IMR-90 (cell line): ENCODE data around the gene HYAL1. TPM values are rescaled to one million over a fixed set of nuclear protein-coding genes. Genes with fewer than 3 reads are reported as not detected.

Experiments
- ATAC-seq: fragments of 200-7000 bp; cut with Tn5 transposase; 2 replicates; pipeline ENCODE4 v1.9.1; 2020; ENCODE audit warnings: low read depth, mild to moderate bottlenecking, moderate library complexity
- BruUV-seq: library from RNA; stranded (reverse); fragments of 400-500 nt; replicated peaks from 2 replicates; lab custom pipeline; 2021; lab: Mats Ljungman, UMichigan
- CTCF ChIA-PET: fragments of 300-600 bp; formaldehyde crosslinking; extraction: SDS; loops from one replicate; lab custom pipeline; 2021; ENCODE audit warnings: antibody characterized with exemption; lab: Yijun Ruan, JAX
- POLR2A ChIA-PET: fragments of 300-600 bp; sonication (Branson Sonifier 250); formaldehyde crosslinking; loops from one replicate; lab custom pipeline; 2022; ENCODE audit warnings: antibody characterized with exemption; ENCODE audit not compliant: unreplicated experiment; lab: Charles Lee
- DNase-seq: peaks from one replicate; pipeline ENCODE4 v3.0.0; 2013
- H2AFZ ChIP-seq: replicated peaks from 2 replicates; pipeline ENCODE3; 2013; ENCODE audit warnings: low read length, mild to moderate bottlenecking; ENCODE audit not compliant: poor library complexity
- H2AK5ac ChIP-seq: 2 replicates; pipeline ENCODE4 v1.6.1; 2013; ENCODE audit warnings: low read depth, low read length, inconsistent platforms
- H2AK9ac ChIP-seq: replicated peaks from 2 replicates; pipeline ENCODE3; 2013; ENCODE audit warnings: mild to moderate bottlenecking, low read depth, low read length, moderate library complexity; ENCODE audit not compliant: poor library complexity
- H2BK120ac ChIP-seq: 2 replicates; pipeline ENCODE4 v1.6.1; 2013; ENCODE audit warnings: low read depth, low read length, inconsistent platforms
- H2BK15ac ChIP-seq: 3 replicates; pipeline ENCODE4 v1.6.1; 2013; ENCODE audit warnings: low read depth, low read length, inconsistent platforms
- H2BK20ac ChIP-seq: 2 replicates; pipeline ENCODE4 v1.6.1; 2013; ENCODE audit warnings: low read depth, mild to moderate bottlenecking, inconsistent platforms, low read length, moderate library complexity
- H2BK5ac ChIP-seq: 2 replicates; pipeline ENCODE4 v1.6.1; 2013; ENCODE audit warnings: mild to moderate bottlenecking, low read depth, low read length, inconsistent platforms; ENCODE audit not compliant: poor library complexity, severe bottlenecking
- H3K14ac ChIP-seq: replicated peaks from 2 replicates; pipeline ENCODE4 v1.6.1; 2013; ENCODE audit warnings: low read depth, low read length, inconsistent platforms
- H3K18ac ChIP-seq: 2 replicates; pipeline ENCODE4 v1.6.1; 2013; ENCODE audit warnings: low read depth, low read length, control low read depth
- H3K23ac ChIP-seq: 2 replicates; pipeline ENCODE4 v1.6.1; 2013; ENCODE audit warnings: low read depth, low read length, inconsistent platforms
- H3K27ac ChIP-seq: 2 replicates; pipeline ENCODE4 v1.5.1; 2013; ENCODE audit warnings: mild to moderate bottlenecking, control low read depth, low read length; ENCODE audit not compliant: insufficient read depth
- H3K27me3 ChIP-seq: 2 replicates; pipeline ENCODE4 v1.6.1; 2013; ENCODE audit warnings: low read length; ENCODE audit not compliant: control insufficient read depth, insufficient read depth
- H3K36me3 ChIP-seq: 2 replicates; pipeline ENCODE4 v1.6.1; 2013; ENCODE audit warnings: low read length, mixed read lengths; ENCODE audit not compliant: control insufficient read depth, insufficient read depth
- H3K4ac ChIP-seq: 2 replicates; pipeline ENCODE4 v1.6.1; 2013; ENCODE audit warnings: low read depth, low read length, inconsistent platforms
- H3K4me1 ChIP-seq: 2 replicates; pipeline ENCODE4 v1.6.1; 2013; ENCODE audit warnings: low read length, mixed read lengths; ENCODE audit not compliant: control insufficient read depth, insufficient read depth
- H3K4me2 ChIP-seq: 2 replicates; pipeline ENCODE4 v1.6.1; 2013; ENCODE audit warnings: low read depth, mild to moderate bottlenecking, control low read depth, low read length, moderate library complexity
- H3K4me3 ChIP-seq: 2 replicates; pipeline ENCODE4 v1.5.1; 2013; ENCODE audit warnings: low read depth, mild to moderate bottlenecking, control low read depth, low read length, moderate library complexity; ENCODE audit not compliant: insufficient read depth
- H3K56ac ChIP-seq: 2 replicates; pipeline ENCODE4 v1.6.1; 2013; ENCODE audit warnings: low read length, inconsistent platforms; ENCODE audit not compliant: insufficient read depth; ENCODE audit errors: extremely low read depth
- H3K79me1 ChIP-seq, 2 experiments: 2 replicates each; pipeline ENCODE4 v1.6.1; 2013; ENCODE audit warnings: low read length in 2 of 2, inconsistent platforms in 1 of 2, low read depth in 1 of 2
- H3K9ac ChIP-seq: 2 replicates; pipeline ENCODE4 v1.6.1; 2013; ENCODE audit warnings: low read depth, low read length, control low read depth
- H3K9me1 ChIP-seq: 2 replicates; pipeline ENCODE4 v1.6.1; 2013; ENCODE audit warnings: low read length, inconsistent platforms; ENCODE audit not compliant: insufficient read depth
- H3K9me3 ChIP-seq: 2 replicates; pipeline ENCODE4 v1.6.1; 2013; ENCODE audit warnings: low read length; ENCODE audit not compliant: control insufficient read depth, insufficient read depth
- H4K20me1 ChIP-seq: 2 replicates; pipeline ENCODE4 v1.6.1; 2013; ENCODE audit warnings: low read length, inconsistent platforms; ENCODE audit not compliant: insufficient read depth
- H4K5ac ChIP-seq: 2 replicates; pipeline ENCODE4 v1.6.1; 2013; ENCODE audit warnings: mild to moderate bottlenecking, low read depth, low read length, control low read depth
- H4K8ac ChIP-seq, 2 experiments: 2 replicates each; pipeline ENCODE4 v1.6.1; 2013; ENCODE audit warnings: low read depth in 2 of 2, low read length in 2 of 2, control low read depth in 1 of 2, inconsistent platforms in 1 of 2
- H4K91ac ChIP-seq: 2 replicates; pipeline ENCODE4 v1.6.1; 2013; ENCODE audit warnings: low read depth, low read length, inconsistent platforms; ENCODE audit not compliant: insufficient read depth
- BHLHE40 ChIP-seq: fragments of 150-350 bp; IDR thresholded peaks from 2 replicates; pipeline ENCODE4 v1.6.1; 2016; ENCODE audit warnings: mild to moderate bottlenecking, low read depth, low read length
- CEBPB ChIP-seq: IDR thresholded peaks from 2 replicates; pipeline ENCODE4 v1.6.1; 2012; ENCODE audit warnings: low read depth, low read length, improper control_type of control experiment
- CHD1 ChIP-seq: IDR thresholded peaks from 2 replicates; pipeline ENCODE4 v1.6.1; 2012; ENCODE audit warnings: low read depth, low read length, improper control_type of control experiment
- CTCF ChIP-seq: conservative IDR thresholded peaks from 2 replicates; pipeline ENCODE4 v1.5.1; 2012; ENCODE audit warnings: mild to moderate bottlenecking, low read depth, low read length, improper control_type of control experiment
- ELK1 ChIP-seq: fragments of 150-350 bp; IDR thresholded peaks from 2 replicates; pipeline ENCODE4 v1.6.1; 2016; ENCODE audit warnings: low read depth, mild to moderate bottlenecking, low read length, moderate library complexity, borderline replicate concordance
- FOS ChIP-seq: fragments of 150-350 bp; IDR thresholded peaks from 2 replicates; pipeline ENCODE4 v1.6.1; 2016; ENCODE audit warnings: low read depth, low read length
- MAFK ChIP-seq: IDR thresholded peaks from 2 replicates; pipeline ENCODE4 v1.6.1; 2012; ENCODE audit warnings: low read depth, low read length, improper control_type of control experiment
- MAZ ChIP-seq: IDR thresholded peaks from 2 replicates; pipeline ENCODE4 v1.6.1; 2012; ENCODE audit warnings: low read depth, mild to moderate bottlenecking, low read length, improper control_type of control experiment, moderate library complexity, borderline replicate concordance
- MXI1 ChIP-seq: IDR thresholded peaks from 2 replicates; pipeline ENCODE4 v1.6.1; 2012; ENCODE audit warnings: low read depth, mild to moderate bottlenecking, low read length, moderate library complexity, borderline replicate concordance
- NFE2L2 ChIP-seq: fragments of 150-350 bp; IDR thresholded peaks from 2 replicates; pipeline ENCODE4 v1.6.1; 2016; ENCODE audit warnings: low read depth, mild to moderate bottlenecking, low read length
- POLR2A ChIP-seq: IDR thresholded peaks from 2 replicates; pipeline ENCODE4 v1.6.1; 2012; ENCODE audit warnings: mild to moderate bottlenecking, low read depth, low read length
- RAD21 ChIP-seq: IDR thresholded peaks from 2 replicates; pipeline ENCODE4 v1.6.1; 2012; ENCODE audit warnings: low read length, improper control_type of control experiment
- RCOR1 ChIP-seq: IDR thresholded peaks from 2 replicates; pipeline ENCODE4 v1.6.1; 2012; ENCODE audit warnings: mild to moderate bottlenecking, low read length, improper control_type of control experiment; ENCODE audit not compliant: insufficient replicate concordance
- RFX5 ChIP-seq: IDR thresholded peaks from 2 replicates; pipeline ENCODE4 v1.8.0; 2012; ENCODE audit warnings: low read depth, mild to moderate bottlenecking, low read length, moderate library complexity
- SMC3 ChIP-seq: fragments of 150-350 bp; IDR thresholded peaks from 2 replicates; pipeline ENCODE4 v1.6.1; 2016; ENCODE audit warnings: low read depth, mild to moderate bottlenecking, antibody characterized with exemption, low read length, moderate library complexity
- USF2 ChIP-seq: fragments of 150-350 bp; IDR thresholded peaks from 2 replicates; pipeline ENCODE4 v1.6.1; 2017; ENCODE audit warnings: mild to moderate bottlenecking, antibody characterized with exemption, low read length, low read depth
- WGBS, 2 experiments: methylation state at CpG; one replicate each; pipeline versions ENCODE4 v1.1.5 to v1.1.7; 2013; ENCODE audit warnings: missing lambda C conversion rate in 2 of 2; ENCODE audit not compliant: insufficient read length in 1 of 2; ENCODE audit errors: extremely low coverage in 2 of 2; 5-methylcytosine and 5-hydroxymethylcytosine counted together
- dilution Hi-C: fragments of 300-500 bp; cut with HindIII; formaldehyde crosslinking; loops from one replicate; pipeline ENCODE4 v1.14.3; 2018; ENCODE audit warnings: low sequenced_read_pairs; ENCODE audit not compliant: unreplicated experiment
- in situ Hi-C: fragments of 300-500 bp; cut with MboI; formaldehyde crosslinking; loops from 3 replicates; pipeline ENCODE4 v1.14.3; 2019; ENCODE audit warnings: low sequenced_read_pairs, inconsistent platforms, mixed read lengths
- intact Hi-C: fragments of 100-400 bp; cut with micrococcal nuclease; formaldehyde crosslinking; loops from 2 replicates; pipeline ENCODE4 v1.10.0; 2022
- polyA plus RNA-seq, 3 experiments: library from polyadenylated mRNA; depleted of rRNA; stranded (reverse); fragments of >200 nt; gene quantifications; 2 replicates each; pipeline ENCODE4 v1.2.3, GENCODE V29; 2012; ENCODE audit warnings: low replicate concordance in 1 of 3
- total RNA-seq: library from RNA; depleted of rRNA; stranded (reverse); fragments of >200 nt; gene quantifications from 2 replicates; pipeline ENCODE4 v1.2.3, GENCODE V29; 2012

The HYAL1 gene
- total and polyA plus RNA-seq, 2 of the 4 experiments (the other 2 are of a cell fraction) = 0.32 to 0.36 TPM

- peak overlapping the region; percentile 73 for H3K4me3 ChIP-seq
- peak overlapping the region; percentile 44 for H2BK5ac ChIP-seq
- peak overlapping the region; percentile 62 for H3K14ac ChIP-seq
- H4K8ac ChIP-seq = peak overlapping the region; percentile 72 to 88; a peak in 3 of 4 replicates
- no peak overlapping the region for H3K18ac ChIP-seq
- peak overlapping the region; percentile 88 for H3K4me2 ChIP-seq
- intact Hi-C loops = no loop called here
- ChIA-PET POLR2A (interaction anchor here (0.8 kb wide), 1 partner anchor 10 kb away, joined by 4 read pairs; the partner anchor contains the start of gene RASSF1), CTCF (interaction anchor here (1.2 kb wide), 1 partner anchor 192 kb away, joined by 5 read pairs; no protein-coding TSS in a partner anchor)
- BruUV-seq = no TSS peak
- peaks cover 4% of the 10 kb centered on the region; the same call in 1 of the 2 replicates for H3K9me1 ChIP-seq
- H2BK15ac ChIP-seq = no peak overlapping the region
- H2AK9ac ChIP-seq = peak overlapping the region; percentile 90
- peak overlapping the region; percentile 39 for H2AK5ac ChIP-seq
- peak overlapping the region; percentile 49 for H3K27ac ChIP-seq
- H2AFZ ChIP-seq = peak overlapping the region; percentile 93
- in situ Hi-C loops = no loop called here
- H3K36me3 ChIP-seq = peaks cover 30% of the 10 kb centered on the region
- dilution Hi-C loops = no loop called here
- peaks cover 23 to 42% of the 10 kb centered on the region in 2 experiments for H3K79me1 ChIP-seq
- DNase-seq (no peak), ATAC-seq (no peak; the same call in 1 of the 2 replicates)
- H4K5ac ChIP-seq = peak overlapping the region; percentile 52
- H2BK120ac ChIP-seq = no peak overlapping the region
- peaks cover 17% of the 10 kb centered on the region for H4K20me1 ChIP-seq
- no peaks in the 10 kb centered on the region for H3K27me3 ChIP-seq
- peak overlapping the region; percentile 41; the same call in 1 of the 2 replicates for H3K56ac ChIP-seq
- H3K9ac ChIP-seq = peak overlapping the region; percentile 77
- no peak overlapping the region for H2BK20ac ChIP-seq
- H4K91ac ChIP-seq = peak overlapping the region; percentile 26
- 6% methylated on average over 7 of the region's 7 CpGs; no CpG with 5 or more reads in 1 of the 2 experiments for WGBS, 2 experiments
- no peaks in the 10 kb centered on the region for H3K9me3 ChIP-seq
- peaks cover 11% of the 10 kb centered on the region for H3K4me1 ChIP-seq
- TF ChIP-seq NFE2L2 (no peak), FOS (no peak), SMC3 (no peak), MXI1 (no peak), CHD1 (no peak), ELK1 (no peak), USF2 (no peak), RAD21 (no peak), RCOR1 (no peak), MAZ (no peak), MAFK (no peak), CEBPB (no peak), RFX5 (no peak), BHLHE40 (no peak), POLR2A (no peak), CTCF (no peak)
- H3K4ac ChIP-seq = peak overlapping the region; percentile 46
- peak overlapping the region; percentile 57; the same call in 1 of the 2 replicates for H3K23ac ChIP-seq
Measured at GRCh38 chr3:50350213-50350526, 46.8 kb upstream of the HYAL1 start.
